Esophagus squamous epithelium (tissue), 4 donors: ENCODE measurements around the gene ANLN.

Experiments used
- CTCF ChIP-seq, 6 experiments: fragments of 450-650 bp in 4 of 6; fragments of 200-600 bp in 2 of 6; sonication (generic) in 2 of 6; IDR thresholded peaks; one replicate each; pipeline ENCODE4 v1.5.1; 2016 to 2019; ENCODE audit warnings: antibody characterized with exemption in 6 of 6, mild to moderate bottlenecking in 4 of 6, moderate library complexity in 4 of 6
- POLR2A ChIP-seq, 4 donors: fragments of 450-650 bp; IDR thresholded peaks; one replicate each; pipeline ENCODE4 v1.6.1; 2017; ENCODE audit warnings: antibody characterized with exemption in 4 of 4, mild to moderate bottlenecking in 4 of 4, moderate library complexity in 3 of 4

- TF ChIP-seq CTCF (IDR thresholded peaks at IDR 0.05) (no peak), POLR2A (IDR thresholded peaks at IDR 0.05) (no peak)
Measured at GRCh38 chr7:36348256-36348655, 41.4 kb upstream of the ANLN start.
